Muscle of arm (tissue), 12 donors: ENCODE data around the gene MCM3AP. TPM values are rescaled to one million over a fixed set of nuclear protein-coding genes. Genes with fewer than 3 reads are reported as not detected.
"Not testable (repeated sequence)": the region's sequence is repeated elsewhere in the genome, so short reads cannot be mapped to it uniquely, and the experiment has no call there.

ENCODE experiments used
- DNase-seq: peaks from one replicate; pipeline ENCODE4 v3.0.0-alpha.2; 2013
- polyA plus RNA-seq, 12 donors: library from polyadenylated mRNA; unstranded; fragments of 120-200 nt; gene quantifications; one replicate each; pipeline ENCODE4 v1.2.1, GENCODE V29; 2013; ENCODE audit not compliant: insufficient read length in 12 of 12

The MCM3AP gene
- polyA plus RNA-seq, 12 donors = 51.5 to 81.8 (median 55.6) TPM; not detected in 1

DNA sequence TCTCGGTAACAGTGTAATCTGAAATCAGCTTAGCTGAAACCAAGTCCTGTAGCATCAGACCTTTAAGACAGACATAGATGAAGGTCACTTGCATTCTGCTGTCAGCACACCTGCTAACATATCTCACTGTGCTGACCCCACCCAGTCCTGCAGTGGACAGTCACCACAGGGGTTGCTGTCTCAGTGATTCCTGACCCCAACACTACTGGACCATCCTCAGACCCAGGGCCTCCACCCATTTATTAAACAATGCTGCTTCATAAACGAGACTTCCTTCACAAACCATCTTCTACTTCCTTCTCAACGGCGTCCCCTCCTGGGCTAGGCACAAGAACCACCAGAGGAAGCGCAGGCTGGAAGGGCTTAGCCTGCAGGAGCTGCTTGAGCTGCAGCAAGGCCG, 39.1 kb downstream of the MCM3AP start:
- DNase-seq = no peak

GRCh38 chr21:46245213-46245915, 40.0 kb downstream of the MCM3AP start:
- no peak for DNase-seq

GRCh38 chr21:46244602-46245001, 40.8 kb downstream of the MCM3AP start:
- DNase-seq = no peak

DNA sequence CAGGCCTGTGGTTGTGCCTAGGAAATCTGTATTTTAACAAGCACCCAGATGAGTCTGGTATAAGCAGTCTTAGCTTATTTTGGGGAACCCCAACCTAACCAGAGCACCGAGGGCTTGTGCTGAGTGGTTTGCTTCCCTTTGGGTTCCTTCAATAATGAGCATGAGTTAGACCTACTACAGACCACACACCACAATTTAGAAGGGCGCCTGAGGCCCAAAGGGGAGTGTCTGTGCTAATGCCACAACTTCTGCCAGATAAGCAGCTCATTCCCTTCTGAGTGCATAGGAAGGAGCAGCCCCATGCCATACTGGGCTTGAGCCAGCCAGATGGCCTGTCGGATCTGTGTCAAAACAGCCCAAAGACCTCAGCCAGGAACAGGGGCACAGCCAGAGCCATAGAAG, 41.5 kb downstream of the MCM3AP start:
- no peak for DNase-seq

DNA sequence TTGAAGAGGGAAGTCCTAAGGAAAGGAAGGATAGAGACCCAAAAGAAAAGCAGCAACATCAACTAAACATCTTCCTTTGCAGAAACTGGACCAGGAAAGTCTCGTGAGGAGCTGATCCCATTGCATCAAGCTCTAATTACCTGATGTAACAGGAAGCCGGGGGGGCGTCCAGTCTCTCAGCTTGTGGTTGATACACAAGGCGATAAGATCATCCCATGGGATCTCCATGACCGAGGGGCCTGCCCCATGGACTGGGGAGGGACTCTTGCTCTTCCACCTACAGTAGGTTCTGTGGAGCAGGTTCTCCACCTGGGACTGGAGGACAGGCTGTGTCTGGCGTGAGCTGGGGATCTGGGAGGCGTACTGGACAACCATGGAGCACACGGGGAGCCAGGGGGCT, 42.1 kb downstream of the MCM3AP start:
- no peak for DNase-seq

GRCh38 chr21:46241577-46241976, 43.8 kb downstream of the MCM3AP start:
- not testable (repeated sequence) for DNase-seq

DNA sequence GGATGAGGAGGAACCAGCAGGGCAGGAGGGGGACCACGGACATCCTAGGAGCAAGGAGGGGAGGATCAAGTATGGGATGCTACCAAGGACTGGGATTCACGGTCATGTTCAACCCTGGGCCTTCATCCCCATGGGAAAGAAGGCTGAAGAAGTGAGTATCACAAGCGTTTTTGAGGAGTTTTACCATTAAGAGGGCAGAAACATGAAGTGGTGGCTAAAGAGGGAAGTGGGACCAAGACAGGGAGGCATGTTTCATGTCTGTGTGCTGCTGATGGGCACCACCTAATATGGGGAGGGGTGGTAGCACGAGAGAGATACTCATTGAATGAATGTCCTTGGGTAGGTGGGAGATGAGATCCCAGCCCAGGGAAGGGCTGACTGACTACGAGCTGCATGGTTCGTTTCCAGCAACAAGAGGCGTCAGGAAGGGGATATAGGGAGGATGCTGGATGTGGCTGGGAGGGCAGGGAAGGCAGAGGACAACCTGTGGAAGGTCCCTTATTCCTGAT, 45.5 kb downstream of the MCM3AP start:
- DNase-seq = no peak

- no peak for DNase-seq
These were observed 47.9 kb downstream of the MCM3AP start for GRCh38 chr21:46237474-46237873.

GRCh38 chr21:46234436-46234950, 50.9 kb downstream of the MCM3AP start:
- no peak for DNase-seq

DNA sequence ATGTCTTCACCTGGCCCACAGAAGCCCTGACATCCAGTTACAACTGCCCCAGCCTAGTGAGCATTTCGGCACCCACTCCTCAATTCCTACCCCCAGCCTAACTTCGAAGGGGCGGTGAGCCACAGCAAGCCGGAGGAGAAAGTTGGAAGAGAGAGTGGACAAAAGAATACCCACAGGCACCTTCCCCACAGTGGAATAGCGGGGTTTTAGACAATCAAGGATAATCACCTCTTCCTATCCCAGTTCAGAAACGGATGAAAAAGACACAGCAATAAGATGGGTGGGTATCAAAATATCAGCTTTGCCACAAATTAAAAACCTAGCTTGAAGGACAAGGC, 55.5 kb downstream of the MCM3AP start:
- no peak for DNase-seq

DNA sequence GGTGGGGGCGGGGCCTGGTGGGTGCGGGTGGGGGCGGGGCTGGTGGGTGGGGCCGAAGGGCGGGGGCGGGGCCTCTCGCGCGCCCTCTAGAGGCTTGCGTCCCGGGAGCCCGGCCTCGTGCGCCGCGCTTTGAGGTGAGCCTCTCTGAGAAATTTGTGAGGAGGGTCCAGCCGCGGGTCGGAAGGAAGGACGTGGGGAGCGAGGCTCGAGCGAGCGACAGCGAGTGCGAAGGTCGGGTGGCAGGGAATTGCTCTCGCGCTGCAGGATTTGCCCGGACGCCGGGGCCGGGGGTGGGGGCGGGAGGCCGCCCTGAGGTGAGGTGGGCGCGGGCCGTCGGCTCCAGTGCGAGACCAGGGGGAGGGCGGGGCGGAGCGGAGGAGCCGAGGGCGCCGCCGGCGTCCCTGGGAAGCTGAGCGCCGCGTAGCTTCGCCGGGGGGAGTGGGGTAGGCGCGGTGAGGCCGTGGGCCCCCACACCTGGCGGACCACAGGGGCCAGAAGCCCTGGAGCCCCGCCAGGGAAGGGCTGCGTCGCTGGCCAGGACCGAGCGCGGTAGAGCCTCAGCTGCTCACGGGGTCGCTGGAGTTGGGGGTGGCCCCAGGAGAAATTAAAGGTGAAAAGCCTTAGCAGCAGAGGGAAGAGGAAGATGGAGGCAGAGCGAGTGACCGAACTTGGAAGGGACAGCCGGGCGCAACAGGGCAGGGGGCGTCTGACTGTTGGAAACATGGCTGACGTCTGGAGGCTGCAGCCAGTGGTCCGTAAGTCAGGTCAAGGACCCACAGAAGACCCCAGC, 56.1 kb downstream of the MCM3AP start:
- DNase-seq = no peak

GRCh38 chr21:46228345-46229051, 56.9 kb downstream of the MCM3AP start, which contains the start of gene LSS:
LSS (minus strand) TSS chr21:46228774; CDS start chr21:46228745, 29 bp downstream.
- peak; percentile 91 for DNase-seq

- no peak for DNase-seq
These were observed 57.5 kb downstream of the MCM3AP start for GRCh38 chr21:46227811-46228344.

- DNase-seq = no peak
These were observed 58.4 kb downstream of the MCM3AP start for GRCh38 chr21:46226920-46227599.

DNA sequence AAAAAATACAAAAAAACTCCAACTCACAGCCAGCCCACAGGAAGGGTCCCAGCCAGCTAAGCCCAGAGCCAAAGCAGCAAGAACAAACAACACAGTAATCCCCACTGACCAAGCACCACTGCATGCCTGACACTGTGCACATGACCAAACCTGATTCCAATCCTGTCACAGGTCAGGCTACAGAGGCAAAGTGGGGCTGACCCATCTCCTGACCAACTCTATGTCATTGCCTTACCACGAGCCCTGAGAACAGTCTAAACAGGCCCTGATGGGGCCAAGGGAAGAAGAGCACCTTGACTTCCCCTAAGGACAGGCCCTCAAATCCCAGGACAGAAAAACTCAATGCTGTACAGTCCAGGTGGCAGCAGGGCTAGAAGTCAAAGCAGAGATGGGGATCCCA, 59.3 kb downstream of the MCM3AP start:
- DNase-seq = no peak

- DNase-seq = not testable (repeated sequence)
These were observed 61.8 kb downstream of the MCM3AP start for GRCh38 chr21:46223661-46224060.

GRCh38 chr21:46223217-46223616, 62.2 kb downstream of the MCM3AP start:
- no peak for DNase-seq

- DNase-seq = no peak
These were observed 62.8 kb downstream of the MCM3AP start for GRCh38 chr21:46222436-46223116.

DNA sequence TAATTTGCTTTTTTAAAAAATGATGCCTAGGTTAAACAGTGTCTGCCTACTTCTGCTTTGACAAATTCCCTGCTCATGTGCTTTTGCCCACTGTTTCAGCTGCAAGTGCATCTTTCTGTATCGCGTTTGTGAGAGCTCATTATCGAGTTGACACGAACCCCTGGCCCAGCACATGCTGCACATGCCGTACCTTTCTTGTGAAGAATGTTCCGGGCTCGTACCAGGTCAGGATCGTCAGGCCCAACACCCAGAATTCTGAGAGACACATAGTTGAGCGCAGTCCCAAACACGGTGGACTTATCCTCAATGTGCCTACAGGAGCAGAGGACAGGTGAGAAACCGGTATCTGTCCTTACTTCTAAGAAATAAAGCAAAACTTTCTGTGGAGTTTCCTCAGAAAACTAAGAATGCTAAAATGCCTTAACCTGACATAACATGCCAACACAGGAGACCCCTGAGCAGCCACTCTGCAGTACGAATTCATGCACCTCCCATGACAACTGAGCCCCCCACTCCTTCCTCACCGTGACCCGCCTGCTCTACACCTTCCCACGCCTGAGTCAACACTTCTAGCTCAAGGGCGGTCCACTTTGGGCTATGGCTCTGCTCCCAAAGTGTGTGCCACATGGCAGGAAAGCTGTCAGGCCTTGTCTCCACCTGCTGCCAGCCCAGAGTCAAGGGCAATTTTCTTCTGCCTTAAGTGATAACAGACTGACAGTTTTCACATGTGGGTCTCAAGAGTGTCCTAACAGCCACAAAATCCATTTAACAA, 63.6 kb downstream of the MCM3AP start:
- DNase-seq = no peak

GRCh38 chr21:46220847-46221246, 64.6 kb downstream of the MCM3AP start:
- DNase-seq = no peak
